ENCODE results near the gene ARHGEF17.

DNA sequence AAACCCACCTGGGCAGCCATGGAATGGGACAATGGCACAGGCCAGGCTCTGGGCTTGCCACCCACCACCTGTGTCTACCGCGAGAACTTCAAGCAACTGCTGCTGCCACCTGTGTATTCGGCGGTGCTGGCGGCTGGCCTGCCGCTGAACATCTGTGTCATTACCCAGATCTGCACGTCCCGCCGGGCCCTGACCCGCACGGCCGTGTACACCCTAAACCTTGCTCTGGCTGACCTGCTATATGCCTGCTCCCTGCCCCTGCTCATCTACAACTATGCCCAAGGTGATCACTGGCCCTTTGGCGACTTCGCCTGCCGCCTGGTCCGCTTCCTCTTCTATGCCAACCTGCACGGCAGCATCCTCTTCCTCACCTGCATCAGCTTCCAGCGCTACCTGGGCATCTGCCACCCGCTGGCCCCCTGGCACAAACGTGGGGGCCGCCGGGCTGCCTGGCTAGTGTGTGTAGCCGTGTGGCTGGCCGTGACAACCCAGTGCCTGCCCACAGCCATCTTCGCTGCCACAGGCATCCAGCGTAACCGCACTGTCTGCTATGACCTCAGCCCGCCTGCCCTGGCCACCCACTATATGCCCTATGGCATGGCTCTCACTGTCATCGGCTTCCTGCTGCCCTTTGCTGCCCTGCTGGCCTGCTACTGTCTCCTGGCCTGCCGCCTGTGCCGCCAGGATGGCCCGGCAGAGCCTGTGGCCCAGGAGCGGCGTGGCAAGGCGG, 11.4 kb upstream of the ARHGEF17 start:
- TF ChIP-seq CTCF (conservative IDR thresholded peaks at IDR 0.05) (no peak), ZFX (IDR thresholded peaks at IDR 0.05) (no peak)

All from C4-2B (cell line).